Astrocyte (in vitro differentiated cells and primary cell): Measurements from ENCODE around the gene LSM14A. TPM values are rescaled to one million over a fixed set of nuclear protein-coding genes. Genes with fewer than 3 reads are reported as not detected.

Experiments
- DNase-seq: peaks from one replicate; pipeline ENCODE4 v3.0.0-alpha.2; 2010; ENCODE audit warnings: low read depth
- FAIRE-seq: peaks from 2 replicates; lab custom pipeline; 2011; peaks lifted over from hg19 to GRCh38; lab: Jason Lieb, UNC
- H2AFZ ChIP-seq: 2 replicates; pipeline ENCODE4 v1.6.0; 2012; ENCODE audit warnings: low read depth, low read length, inconsistent platforms
- H3K27ac ChIP-seq: 2 replicates; pipeline ENCODE4 v1.5.1; 2011; ENCODE audit warnings: low read depth, low read length, inconsistent platforms
- H3K27me3 ChIP-seq: 2 replicates; pipeline ENCODE4 v1.6.0; 2011; ENCODE audit warnings: low read length, inconsistent platforms; ENCODE audit not compliant: insufficient read depth
- H3K36me3 ChIP-seq: 2 replicates; pipeline ENCODE4 v1.5.1; 2011; ENCODE audit warnings: low read length, inconsistent platforms; ENCODE audit not compliant: insufficient read depth
- H3K4me1 ChIP-seq: 2 replicates; pipeline ENCODE4 v1.5.1; 2011; ENCODE audit warnings: low read length, inconsistent platforms; ENCODE audit not compliant: insufficient read depth
- H3K4me2 ChIP-seq: 2 replicates; pipeline ENCODE4 v1.6.0; 2012; ENCODE audit warnings: low read length, inconsistent platforms
- H3K4me3 ChIP-seq: 2 replicates; pipeline ENCODE4 v1.5.1; 2011; ENCODE audit warnings: low read depth, mild to moderate bottlenecking, low read length, inconsistent platforms; ENCODE audit not compliant: insufficient read depth
- H3K79me2 ChIP-seq: 2 replicates; pipeline ENCODE4 v1.6.0; 2012; ENCODE audit warnings: mild to moderate bottlenecking, low read length, inconsistent platforms; ENCODE audit not compliant: insufficient read depth
- H3K9ac ChIP-seq: 2 replicates; pipeline ENCODE4 v1.6.0; 2012; ENCODE audit warnings: mild to moderate bottlenecking, low read length, inconsistent platforms
- H3K9me3 ChIP-seq: 2 replicates; pipeline ENCODE4 v1.5.1; 2012; ENCODE audit warnings: low read depth, mild to moderate bottlenecking, low read length, inconsistent platforms; ENCODE audit not compliant: insufficient read depth
- H4K20me1 ChIP-seq: 2 replicates; pipeline ENCODE4 v1.6.0; 2012; ENCODE audit warnings: low read length, inconsistent platforms; ENCODE audit not compliant: insufficient read depth
- H3K27ac Mint-ChIP-seq: one replicate; pipeline ENCODE4 v1.8.0; 2021; ENCODE audit warnings: mild to moderate bottlenecking, mixed read lengths; ENCODE audit not compliant: unreplicated experiment
- H3K27me3 Mint-ChIP-seq: one replicate; pipeline ENCODE4 v1.8.0; 2021; ENCODE audit warnings: low read depth, mixed read lengths; ENCODE audit not compliant: unreplicated experiment
- H3K36me3 Mint-ChIP-seq: one replicate; pipeline ENCODE4 v1.8.0; 2021; ENCODE audit warnings: low read depth, mixed read lengths; ENCODE audit not compliant: unreplicated experiment
- H3K4me1 Mint-ChIP-seq: one replicate; pipeline ENCODE4 v1.8.0; 2021; ENCODE audit warnings: low read depth, mixed read lengths; ENCODE audit not compliant: unreplicated experiment
- H3K4me3 Mint-ChIP-seq: one replicate; pipeline ENCODE4 v1.8.0; 2021; ENCODE audit warnings: mild to moderate bottlenecking, moderate library complexity, mixed read lengths; ENCODE audit not compliant: unreplicated experiment
- H3K9me3 Mint-ChIP-seq: one replicate; pipeline ENCODE4 v1.8.0; 2021; ENCODE audit warnings: mild to moderate bottlenecking, mixed read lengths; ENCODE audit not compliant: unreplicated experiment
- CTCF ChIP-seq: IDR thresholded peaks from 2 replicates; pipeline ENCODE4 v1.5.1; 2011; ENCODE audit warnings: low read depth, mild to moderate bottlenecking, inconsistent platforms, low read length, moderate library complexity; ENCODE audit not compliant: insufficient read depth
- EZH2 ChIP-seq: IDR thresholded peaks from 2 replicates; pipeline ENCODE4 v1.6.1; 2012; ENCODE audit warnings: mild to moderate bottlenecking, low read length, inconsistent platforms; ENCODE audit not compliant: insufficient read depth
- total RNA-seq: library from RNA; stranded (reverse); gene quantifications from 2 replicates; pipeline ENCODE4 v1.2.1, GENCODE V29; 2021

The LSM14A gene
- total RNA-seq, 1 donor from 2014 or later = 88.4 TPM

- Histone ChIP-seq H3K27me3 (no peaks in the 10 kb centered on the region), H3K27ac (peak overlapping the region; percentile 94), H3K36me3 (peaks cover 14% of the 10 kb centered on the region), H2AFZ (no peak overlapping the region), H3K79me2 (peaks cover 7% of the 10 kb centered on the region), H3K4me1 (peaks cover 23% of the 10 kb centered on the region), H3K4me2 (peak overlapping the region; percentile 73), H3K4me3 (no peak overlapping the region), H4K20me1 (peaks cover 23% of the 10 kb centered on the region), H3K9ac (peak overlapping the region; percentile 71), H3K9me3 (no peaks in the 10 kb centered on the region)
- TF ChIP-seq CTCF (no peak), EZH2 (no peak)
- no peaks in the 10 kb centered on the region for H3K9me3 Mint-ChIP-seq
- FAIRE-seq (peak; percentile 83), DNase-seq (peak; percentile 98)
- peaks cover 12% of the 10 kb centered on the region for H3K36me3 Mint-ChIP-seq
- H3K27me3 Mint-ChIP-seq = no peaks in the 10 kb centered on the region
- H3K27ac Mint-ChIP-seq = peak overlapping the region; percentile 81
- no peak overlapping the region for H3K4me3 Mint-ChIP-seq
- peaks cover 26% of the 10 kb centered on the region for H3K4me1 Mint-ChIP-seq
Measured at GRCh38 chr19:34232566-34233481, 60.5 kb downstream of the LSM14A start.

GRCh38 chr19:34235425-34235940 lies 63.2 kb downstream of the LSM14A start:
- Histone ChIP-seq H2AFZ (no peak overlapping the region), H3K79me2 (peaks cover 5% of the 10 kb centered on the region), H3K9ac (no peak overlapping the region), H3K4me2 (no peak overlapping the region), H3K27ac (no peak overlapping the region), H3K27me3 (no peaks in the 10 kb centered on the region), H3K9me3 (no peaks in the 10 kb centered on the region), H4K20me1 (peaks cover 19% of the 10 kb centered on the region), H3K36me3 (no peaks in the 10 kb centered on the region), H3K4me1 (peaks cover 21% of the 10 kb centered on the region), H3K4me3 (no peak overlapping the region)
- Mint-ChIP-seq H3K27me3 (no peaks in the 10 kb centered on the region), H3K27ac (peak overlapping the region; percentile 41), H3K9me3 (peaks cover 2% of the 10 kb centered on the region), H3K36me3 (peaks cover 12% of the 10 kb centered on the region), H3K4me1 (peaks cover 26% of the 10 kb centered on the region), H3K4me3 (no peak overlapping the region)
- DNase-seq = no peak
- TF ChIP-seq CTCF = no peak
- no peak for TF ChIP-seq EZH2
- no peak for FAIRE-seq
